Transverse colon (tissue), 3 donors: ENCODE data around the gene TFE3.

Experiments
- POLR2A ChIP-seq: fragments of 450-650 bp; IDR thresholded peaks from one replicate; pipeline ENCODE4 v1.6.1; 2016; ENCODE audit warnings: antibody characterized with exemption, mild to moderate bottlenecking, moderate library complexity
- TF ChIP-seq, protein P1 (sequence below), 5 experiments: fragments of 200-600 bp in 3 of 5; fragments of 450-650 bp in 2 of 5; sonication (generic) in 3 of 5; IDR thresholded peaks; 1 replicate in 2 of 5; 2 replicates in 3 of 5; pipeline ENCODE4 v1.5.1; 2016 to 2017; ENCODE audit warnings: antibody characterized with exemption in 5 of 5, inconsistent platforms in 3 of 5, mild to moderate bottlenecking in 2 of 5, moderate library complexity in 1 of 5

DNA sequence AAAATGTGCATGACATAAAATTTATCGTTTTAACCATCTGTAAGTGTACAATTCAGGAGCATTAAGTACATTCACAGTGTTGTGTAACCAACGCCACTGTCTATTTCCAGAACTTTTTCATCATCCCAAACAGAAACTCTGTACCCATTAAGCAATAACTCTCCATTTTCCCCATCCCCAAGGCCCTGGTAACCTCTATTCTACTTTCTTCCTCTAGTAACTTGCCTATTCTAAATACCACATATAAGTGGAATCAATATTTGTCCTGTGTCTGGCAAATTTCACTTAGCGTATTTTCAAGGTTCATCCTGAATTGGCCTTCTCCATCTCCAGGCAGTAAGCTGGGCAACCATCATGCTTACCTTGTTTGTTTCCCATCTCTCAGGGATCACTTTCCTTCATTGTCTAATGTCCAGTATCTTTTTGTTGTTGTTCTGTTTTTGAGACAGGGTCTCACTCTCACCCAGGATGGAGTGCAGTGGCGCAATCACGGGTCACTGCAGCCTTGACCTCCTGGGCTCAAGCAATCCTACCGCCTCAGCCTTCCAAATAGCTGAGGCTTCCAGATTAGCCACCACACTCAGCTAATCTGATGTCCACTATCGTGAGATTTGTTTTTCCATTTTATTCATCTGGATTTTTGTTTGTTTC, 23.4 kb downstream of the TFE3 start:
- TF ChIP-seq POLR2A = no peak
- TF ChIP-seq, protein P1, sequence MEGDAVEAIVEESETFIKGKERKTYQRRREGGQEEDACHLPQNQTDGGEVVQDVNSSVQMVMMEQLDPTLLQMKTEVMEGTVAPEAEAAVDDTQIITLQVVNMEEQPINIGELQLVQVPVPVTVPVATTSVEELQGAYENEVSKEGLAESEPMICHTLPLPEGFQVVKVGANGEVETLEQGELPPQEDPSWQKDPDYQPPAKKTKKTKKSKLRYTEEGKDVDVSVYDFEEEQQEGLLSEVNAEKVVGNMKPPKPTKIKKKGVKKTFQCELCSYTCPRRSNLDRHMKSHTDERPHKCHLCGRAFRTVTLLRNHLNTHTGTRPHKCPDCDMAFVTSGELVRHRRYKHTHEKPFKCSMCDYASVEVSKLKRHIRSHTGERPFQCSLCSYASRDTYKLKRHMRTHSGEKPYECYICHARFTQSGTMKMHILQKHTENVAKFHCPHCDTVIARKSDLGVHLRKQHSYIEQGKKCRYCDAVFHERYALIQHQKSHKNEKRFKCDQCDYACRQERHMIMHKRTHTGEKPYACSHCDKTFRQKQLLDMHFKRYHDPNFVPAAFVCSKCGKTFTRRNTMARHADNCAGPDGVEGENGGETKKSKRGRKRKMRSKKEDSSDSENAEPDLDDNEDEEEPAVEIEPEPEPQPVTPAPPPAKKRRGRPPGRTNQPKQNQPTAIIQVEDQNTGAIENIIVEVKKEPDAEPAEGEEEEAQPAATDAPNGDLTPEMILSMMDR (IDR thresholded peaks at IDR 0.05) = no peak
